Measurements from ENCODE around the gene KLHL9. TPM values are rescaled to one million over a fixed set of nuclear protein-coding genes. Genes with fewer than 3 reads are reported as not detected.

Gene KLHL9
- total RNA-seq, 1 donor from 2014 or later = 22.9 TPM

DNA sequence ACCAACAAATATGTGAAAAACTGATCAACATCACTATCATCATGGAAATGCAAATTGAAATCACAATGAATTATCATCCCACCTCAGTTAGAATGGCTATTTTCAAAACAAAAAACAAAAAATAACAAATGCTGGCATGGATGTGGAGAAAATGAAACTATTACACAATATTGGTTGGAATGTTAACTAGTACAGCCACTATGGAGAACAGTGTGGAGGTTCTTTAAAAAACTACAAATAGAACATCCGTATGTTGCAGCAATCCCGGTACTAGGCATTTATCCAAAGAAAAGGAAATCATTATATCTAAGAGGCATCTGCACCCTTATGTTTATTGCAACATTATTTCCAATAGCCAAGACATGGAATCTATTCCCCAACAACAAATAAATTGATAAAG is 21.1 kb downstream of the KLHL9 start:
- TF ChIP-seq, protein P1, sequence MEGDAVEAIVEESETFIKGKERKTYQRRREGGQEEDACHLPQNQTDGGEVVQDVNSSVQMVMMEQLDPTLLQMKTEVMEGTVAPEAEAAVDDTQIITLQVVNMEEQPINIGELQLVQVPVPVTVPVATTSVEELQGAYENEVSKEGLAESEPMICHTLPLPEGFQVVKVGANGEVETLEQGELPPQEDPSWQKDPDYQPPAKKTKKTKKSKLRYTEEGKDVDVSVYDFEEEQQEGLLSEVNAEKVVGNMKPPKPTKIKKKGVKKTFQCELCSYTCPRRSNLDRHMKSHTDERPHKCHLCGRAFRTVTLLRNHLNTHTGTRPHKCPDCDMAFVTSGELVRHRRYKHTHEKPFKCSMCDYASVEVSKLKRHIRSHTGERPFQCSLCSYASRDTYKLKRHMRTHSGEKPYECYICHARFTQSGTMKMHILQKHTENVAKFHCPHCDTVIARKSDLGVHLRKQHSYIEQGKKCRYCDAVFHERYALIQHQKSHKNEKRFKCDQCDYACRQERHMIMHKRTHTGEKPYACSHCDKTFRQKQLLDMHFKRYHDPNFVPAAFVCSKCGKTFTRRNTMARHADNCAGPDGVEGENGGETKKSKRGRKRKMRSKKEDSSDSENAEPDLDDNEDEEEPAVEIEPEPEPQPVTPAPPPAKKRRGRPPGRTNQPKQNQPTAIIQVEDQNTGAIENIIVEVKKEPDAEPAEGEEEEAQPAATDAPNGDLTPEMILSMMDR (IDR thresholded peaks at IDR 0.05; ENCODE audit: insufficient read depth, low read length, severe bottlenecking) = no peak
- FAIRE-seq (no peak), DNase-seq (ENCODE audit: low read depth) (no peak)
- no peaks in the 10 kb centered on the region for H3K27me3 ChIP-seq (ENCODE audit: control insufficient read depth, insufficient read depth, low read length)
- H3K4me3 ChIP-seq (ENCODE audit: low read depth, low read length) = no peak overlapping the region
- no peaks in the 10 kb centered on the region for H3K36me3 ChIP-seq (ENCODE audit: control insufficient read depth, insufficient read depth, low read length)

DNA sequence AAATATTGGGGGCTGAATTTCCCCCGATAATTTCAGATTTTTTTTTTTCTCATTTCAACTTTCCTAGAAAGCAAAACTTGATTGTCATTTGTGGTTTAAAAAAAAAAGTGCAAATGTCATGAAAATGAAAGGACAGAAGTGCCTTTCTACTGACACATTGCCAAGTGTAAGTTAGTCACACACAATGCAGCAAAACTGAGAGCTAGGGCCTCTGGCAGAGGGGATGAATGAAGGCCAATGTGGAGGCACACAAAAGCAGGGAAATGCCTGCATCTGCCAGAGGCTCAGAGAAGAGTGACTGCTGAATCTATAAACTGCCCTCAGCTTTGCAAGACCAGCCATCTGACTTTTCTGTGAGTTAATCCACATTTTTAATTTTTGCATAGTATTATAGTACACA is 23.3 kb downstream of the KLHL9 start:
- DNase-seq (ENCODE audit: low read depth) (no peak), FAIRE-seq (no peak)
- Histone ChIP-seq H3K4me3 (ENCODE audit: low read depth, low read length) (no peak overlapping the region), H3K27me3 (ENCODE audit: control insufficient read depth, insufficient read depth, low read length) (peaks cover 2% of the 10 kb centered on the region), H3K36me3 (ENCODE audit: control insufficient read depth, insufficient read depth, low read length) (no peaks in the 10 kb centered on the region)
- TF ChIP-seq, protein P1 (IDR thresholded peaks at IDR 0.05; ENCODE audit: insufficient read depth, low read length, severe bottlenecking) = no peak

DNA sequence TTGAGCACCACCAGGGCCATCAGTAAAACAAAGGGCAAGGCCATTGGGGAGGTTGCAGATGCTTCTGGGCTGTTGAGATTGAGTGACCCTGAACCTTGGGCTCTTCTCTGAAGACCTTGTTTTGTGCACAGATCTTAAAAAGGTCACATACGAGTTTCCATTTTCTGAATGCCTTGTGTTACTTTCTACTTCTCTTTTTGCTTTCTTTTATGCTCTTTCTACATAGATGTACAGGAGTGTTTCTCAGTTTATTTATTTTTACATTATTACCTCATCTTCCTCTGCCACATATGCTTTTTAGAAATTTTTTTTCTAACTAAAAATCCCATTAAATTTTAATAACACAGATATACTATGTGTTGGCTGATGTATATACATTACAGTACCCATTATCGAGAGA is 30.0 kb downstream of the KLHL9 start, which contains the start of gene IFNA5:
TSS of gene IFNA5 (minus strand) at position 101 of the 400 bp plus-strand sequence. CDS start at position 44, 57 bp downstream.
- Histone ChIP-seq H3K27me3 (ENCODE audit: control insufficient read depth, insufficient read depth, low read length) (peaks cover 11% of the 10 kb centered on the region), H3K4me3 (ENCODE audit: low read depth, low read length) (no peak within 1 kb of the TSS), H3K36me3 (ENCODE audit: control insufficient read depth, insufficient read depth, low read length) (no peaks in the 10 kb centered on the region)
- TF ChIP-seq, protein P1 (IDR thresholded peaks at IDR 0.05; ENCODE audit: insufficient read depth, low read length, severe bottlenecking) = no peak
- FAIRE-seq = no peak
- no peak for DNase-seq (ENCODE audit: low read depth)

DNA sequence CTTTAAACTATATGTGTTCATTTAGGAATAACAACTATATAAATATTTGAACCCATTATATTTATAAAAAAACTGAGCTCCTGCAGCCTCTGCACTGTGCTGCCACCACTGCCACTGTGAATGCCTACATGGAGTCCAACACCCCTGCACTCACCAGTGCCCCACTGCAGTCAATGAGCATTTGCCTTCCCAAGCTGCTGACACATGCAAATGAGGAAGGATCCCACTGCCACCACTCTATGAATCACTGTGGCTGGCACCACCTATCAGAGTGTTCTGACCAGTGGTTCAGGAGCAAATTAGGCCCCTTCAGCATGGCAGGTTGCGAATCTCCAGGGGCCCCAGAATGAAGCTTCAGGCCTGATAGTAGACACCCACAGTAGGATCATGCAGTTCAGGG is 39.2 kb downstream of the KLHL9 start:
- Histone ChIP-seq H3K36me3 (ENCODE audit: control insufficient read depth, insufficient read depth, low read length) (no peaks in the 10 kb centered on the region), H3K27me3 (ENCODE audit: control insufficient read depth, insufficient read depth, low read length) (peaks cover under 1% of the 10 kb centered on the region), H3K4me3 (ENCODE audit: low read depth, low read length) (no peak overlapping the region)
- DNase-seq (ENCODE audit: low read depth) = no peak
- FAIRE-seq = no peak
- TF ChIP-seq, protein P1 (IDR thresholded peaks at IDR 0.05; ENCODE audit: insufficient read depth, low read length, severe bottlenecking) = no peak

DNA sequence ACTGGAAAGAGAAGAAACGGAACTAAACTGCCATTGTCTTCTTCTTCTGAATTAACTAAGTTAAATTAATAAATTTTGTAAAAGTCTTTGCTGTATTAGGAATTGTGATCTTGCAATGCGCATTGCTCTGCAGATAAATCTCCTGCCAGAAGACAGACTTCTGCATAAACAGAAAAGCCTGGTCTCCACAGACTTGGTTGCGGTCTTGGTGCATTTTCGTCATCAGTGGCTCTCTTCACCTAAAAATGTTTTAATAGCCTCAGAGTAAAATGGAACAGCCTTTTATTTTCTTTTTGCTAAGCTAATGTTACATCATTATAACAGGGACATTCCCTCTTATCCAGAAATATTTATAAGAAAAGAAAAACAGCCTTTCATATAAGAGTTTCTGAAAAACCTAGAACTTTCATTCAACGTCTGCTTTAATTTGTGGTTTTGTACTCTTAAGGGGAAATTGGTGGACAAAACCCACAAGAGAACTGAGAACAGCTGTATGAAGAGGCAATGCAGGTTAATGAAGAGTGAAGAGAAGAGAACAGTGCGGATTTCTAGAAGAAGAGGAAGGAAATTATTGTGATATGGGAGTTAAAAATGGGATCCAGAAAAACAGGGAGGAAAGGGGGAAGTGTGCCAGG is 40.2 kb downstream of the KLHL9 start:
- DNase-seq (ENCODE audit: low read depth) (no peak), FAIRE-seq (no peak)
- TF ChIP-seq, protein P1 (IDR thresholded peaks at IDR 0.05; ENCODE audit: insufficient read depth, low read length, severe bottlenecking) = no peak
- Histone ChIP-seq H3K27me3 (ENCODE audit: control insufficient read depth, insufficient read depth, low read length) (no peaks in the 10 kb centered on the region), H3K4me3 (ENCODE audit: low read depth, low read length) (no peak overlapping the region), H3K36me3 (ENCODE audit: control insufficient read depth, insufficient read depth, low read length) (no peaks in the 10 kb centered on the region)

DNA sequence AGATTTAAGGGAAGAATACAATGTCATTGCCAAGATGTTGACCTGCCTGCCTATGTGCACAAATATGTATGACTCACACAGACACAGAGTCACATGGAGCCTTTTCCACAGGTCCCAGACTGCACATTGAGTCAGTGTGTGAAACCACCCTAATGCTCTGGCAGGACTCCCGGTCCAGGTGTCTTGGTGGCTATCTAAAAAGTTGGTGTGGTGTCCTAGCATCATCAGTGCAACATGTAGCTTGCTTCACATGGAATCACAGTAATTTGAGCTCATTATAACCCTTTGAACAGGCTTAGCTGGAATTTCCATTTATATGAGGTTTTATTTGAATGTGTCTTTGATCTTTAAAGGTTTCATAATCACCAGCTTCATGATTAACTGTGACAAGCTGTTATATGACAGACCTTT is 40.8 kb downstream of the KLHL9 start:
- no peak overlapping the region for H3K4me3 ChIP-seq (ENCODE audit: low read depth, low read length)
- DNase-seq (ENCODE audit: low read depth) (peak; percentile 96), FAIRE-seq (peak; percentile 88)
- H3K27me3 ChIP-seq (ENCODE audit: control insufficient read depth, insufficient read depth, low read length) = no peaks in the 10 kb centered on the region
- no peaks in the 10 kb centered on the region for H3K36me3 ChIP-seq (ENCODE audit: control insufficient read depth, insufficient read depth, low read length)
- TF ChIP-seq, protein P1 (IDR thresholded peaks at IDR 0.05; ENCODE audit: insufficient read depth, low read length, severe bottlenecking) = no peak
